HCT116 (cell line): ENCODE measurements around the gene PPP2R5D. TPM values are rescaled to one million over a fixed set of nuclear protein-coding genes. Genes with fewer than 3 reads are reported as not detected.

Source experiments
- ATAC-seq: fragments of 200-7000 bp; cut with Tn5 transposase; 2 replicates; pipeline ENCODE4 v1.9.1; 2020; ENCODE audit warnings: mild to moderate bottlenecking, moderate library complexity
- BruUV-seq: library from RNA; stranded (reverse); fragments of 400-500 nt; replicated peaks from 2 replicates; lab custom pipeline; 2021; lab: Mats Ljungman, UMichigan
- CTCF ChIA-PET: fragments of 300-600 bp; sonication (Branson Sonifier 250); formaldehyde crosslinking; loops from one replicate; lab custom pipeline; 2021; ENCODE audit warnings: antibody characterized with exemption; lab: Charles Lee
- POLR2A ChIA-PET: fragments of 300-600, 350-600 bp; sonication (Branson Sonifier 250); formaldehyde crosslinking; loops from one replicate; lab custom pipeline; 2021; ENCODE audit warnings: antibody characterized with exemption; lab: Charles Lee
- RAD21 ChIA-PET, 2 experiments: fragments of 300-600 bp; sonication (Branson Sonifier 250); formaldehyde crosslinking; loops; one replicate each; lab custom pipeline; 2023; ENCODE audit warnings: low total read pairs in 2 of 2; ENCODE audit not compliant: uncharacterized antibody in 2 of 2, unreplicated experiment in 2 of 2, low non-redundant PET in 1 of 2; lab: Charles Lee
- DNase-seq: peaks from one replicate; pipeline ENCODE4 v3.0.0-alpha.2; 2010; ENCODE audit warnings: low read depth, low spot score
- H2AFZ ChIP-seq: fragments of 200-600 bp; shearing (Covaris generic), sonication (generic); 2 replicates; pipeline ENCODE4 v1.6.1; 2017; ENCODE audit warnings: low read depth, mixed run types, mixed read lengths, antibody characterized with exemption, low read length; ENCODE audit not compliant: poor library complexity, severe bottlenecking
- H3K27ac ChIP-seq: 2 replicates; pipeline ENCODE4 v1.5.1; 2012; ENCODE audit warnings: low read depth, low read length
- H3K27me3 ChIP-seq: fragments of 200-600 bp; sonication (generic); 2 replicates; pipeline ENCODE4 v1.6.1; 2016; ENCODE audit warnings: mixed run types, low read length, mixed read lengths; ENCODE audit not compliant: insufficient read depth
- H3K36me3 ChIP-seq, 2 experiments: fragments of 200-500 bp in 1 of 2; fragments of 200-600 bp in 1 of 2; sonication (Bioruptor generic) in 1 of 2; sonication (generic) in 1 of 2; 2 replicates each; pipeline versions ENCODE4 v1.5.1 to v1.6.1; 2014 to 2016; ENCODE audit warnings: low read length in 2 of 2, inconsistent platforms in 1 of 2, mixed read lengths in 1 of 2, mixed run types in 1 of 2; ENCODE audit not compliant: insufficient read depth in 2 of 2, control insufficient read depth in 1 of 2
- H3K4me1 ChIP-seq, 2 experiments: fragments of 200-600 bp in 1 of 2; sonication (generic) in 1 of 2; 2 replicates each; pipeline versions ENCODE4 v1.5.1 to v1.6.1; 2012 to 2017; ENCODE audit warnings: low read length in 2 of 2, inconsistent platforms in 1 of 2, mild to moderate bottlenecking in 1 of 2, mixed read lengths in 1 of 2, mixed run types in 1 of 2, moderate library complexity in 1 of 2; ENCODE audit not compliant: insufficient read depth in 2 of 2, control insufficient read depth in 1 of 2
- H3K4me2 ChIP-seq: fragments of 200-600 bp; sonication (generic); 2 replicates; pipeline ENCODE4 v1.6.1; 2017; ENCODE audit warnings: mixed run types, low read length, mixed read lengths
- H3K4me3 ChIP-seq, 2 experiments: fragments of 200-600 bp in 1 of 2; sonication (generic) in 1 of 2; replicated peaks in 1 of 2; 2 replicates each; pipeline ENCODE4 v1.5.1; 2011 to 2016; ENCODE audit warnings: low read length in 2 of 2, control low read depth in 1 of 2, low read depth in 1 of 2, mild to moderate bottlenecking in 1 of 2, mixed read lengths in 1 of 2, mixed run types in 1 of 2
- H3K79me2 ChIP-seq: fragments of 200-600 bp; sonication (generic); 2 replicates; pipeline ENCODE4 v1.6.1; 2017; ENCODE audit warnings: mild to moderate bottlenecking, mixed run types, low read length, moderate library complexity, mixed read lengths; ENCODE audit not compliant: insufficient read depth
- H3K9ac ChIP-seq: fragments of 200-600 bp; sonication (generic); 2 replicates; pipeline ENCODE4 v1.6.1; 2016; ENCODE audit warnings: low read length, mixed read lengths
- H3K9me2 ChIP-seq: fragments of 200-600 bp; sonication (generic), shearing (Covaris generic); 2 replicates; pipeline ENCODE4 v1.6.1; 2017; ENCODE audit warnings: mixed run types, mild to moderate bottlenecking, moderate library complexity; ENCODE audit not compliant: insufficient read depth
- H3K9me3 ChIP-seq, 2 experiments: fragments of 200-500 bp in 1 of 2; fragments of 200-600 bp in 1 of 2; sonication (Bioruptor generic) in 1 of 2; sonication (generic) in 1 of 2; 2 replicates each; pipeline ENCODE4 v1.6.1; 2014 to 2017; ENCODE audit warnings: low read length in 2 of 2, mixed read lengths in 2 of 2, inconsistent platforms in 1 of 2, low read depth in 1 of 2, mild to moderate bottlenecking in 1 of 2, mixed run types in 1 of 2, moderate library complexity in 1 of 2; ENCODE audit not compliant: control insufficient read depth in 1 of 2, insufficient read depth in 1 of 2
- H4K20me1 ChIP-seq: fragments of 200-600 bp; sonication (generic), shearing (Covaris generic); 2 replicates; pipeline ENCODE4 v1.6.1; 2017; ENCODE audit warnings: mixed run types, mild to moderate bottlenecking, moderate library complexity; ENCODE audit not compliant: insufficient read depth
- CEBPB ChIP-seq: IDR thresholded peaks from 2 replicates; pipeline ENCODE4 v1.6.1; 2012; ENCODE audit warnings: low read depth
- EGR1 ChIP-seq: IDR thresholded peaks from 2 replicates; pipeline ENCODE4 v1.6.1; 2012; ENCODE audit warnings: low read depth
- EZH2 ChIP-seq: fragments of 200-600 bp; sonication (generic); IDR thresholded peaks from 2 replicates; pipeline ENCODE4 v1.6.1; 2017; ENCODE audit warnings: antibody characterized with exemption, mixed run types
- EZH2phosphoT487 ChIP-seq: fragments of 200-600 bp; IDR thresholded peaks from 2 replicates; pipeline ENCODE4 v1.6.1; 2018; ENCODE audit warnings: antibody characterized with exemption, borderline replicate concordance
- JUND ChIP-seq: IDR thresholded peaks from 2 replicates; pipeline ENCODE4 v1.6.1; 2012
- POLR2AphosphoS5 ChIP-seq: IDR thresholded peaks from 2 replicates; pipeline ENCODE4 v1.6.1; 2011; ENCODE audit warnings: mild to moderate bottlenecking, low read depth, low read length, moderate library complexity
- RAD21 ChIP-seq: IDR thresholded peaks from 2 replicates; pipeline ENCODE4 v1.6.1; 2012; ENCODE audit warnings: low read depth, mild to moderate bottlenecking
- SIN3A ChIP-seq: IDR thresholded peaks from 2 replicates; pipeline ENCODE4 v1.6.1; 2012; ENCODE audit warnings: low read depth
- SP1 ChIP-seq: IDR thresholded peaks from 2 replicates; pipeline ENCODE4 v1.6.1; 2012; ENCODE audit warnings: low read depth
- SRF ChIP-seq: IDR thresholded peaks from 2 replicates; pipeline ENCODE4 v1.6.1; 2012; ENCODE audit warnings: low read depth
- TCF7L2 ChIP-seq: IDR thresholded peaks from 2 replicates; pipeline ENCODE4 v1.7.0; 2011; ENCODE audit warnings: borderline replicate concordance, inconsistent platforms; ENCODE audit not compliant: insufficient read depth, insufficient read length; ENCODE audit errors: extremely low read depth
- ZFX ChIP-seq: fragments of 450-650 bp; IDR thresholded peaks from 2 replicates; pipeline ENCODE4 v1.6.1; 2017
- ZNF274 ChIP-seq: fragments of 200-500 bp; sonication (Bioruptor generic); IDR thresholded peaks from 2 replicates; pipeline ENCODE4 v1.6.1; 2014; ENCODE audit warnings: mild to moderate bottlenecking, low read depth, low read length, inconsistent platforms
- intact Hi-C: fragments of 100-400 bp; cut with micrococcal nuclease; formaldehyde crosslinking; loops from 2 replicates; pipeline ENCODE4 v1.10.0; 2022
- total RNA-seq: library from RNA; stranded (reverse); gene quantifications from one replicate; pipeline ENCODE4 v1.2.1, GENCODE V29; 2021; ENCODE audit not compliant: unreplicated experiment
- TF ChIP-seq, protein P1 (sequence below), 3 experiments: fragments of 200-600 bp in 1 of 3; sonication (generic) in 1 of 3; IDR thresholded peaks in 2 of 3; conservative IDR thresholded peaks in 1 of 3; 2 replicates each; pipeline ENCODE4 v1.5.1; 2012 to 2017; ENCODE audit warnings: low read depth in 2 of 3, low read length in 2 of 3, antibody characterized with exemption in 1 of 3, borderline replicate concordance in 1 of 3, control low read depth in 1 of 3, mild to moderate bottlenecking in 1 of 3, mixed read lengths in 1 of 3, mixed run types in 1 of 3, moderate library complexity in 1 of 3; ENCODE audit not compliant: insufficient read depth in 1 of 3

PPP2R5D gene
- total RNA-seq, 1 experiment from 2014 or later = 49.6 TPM

DNA sequence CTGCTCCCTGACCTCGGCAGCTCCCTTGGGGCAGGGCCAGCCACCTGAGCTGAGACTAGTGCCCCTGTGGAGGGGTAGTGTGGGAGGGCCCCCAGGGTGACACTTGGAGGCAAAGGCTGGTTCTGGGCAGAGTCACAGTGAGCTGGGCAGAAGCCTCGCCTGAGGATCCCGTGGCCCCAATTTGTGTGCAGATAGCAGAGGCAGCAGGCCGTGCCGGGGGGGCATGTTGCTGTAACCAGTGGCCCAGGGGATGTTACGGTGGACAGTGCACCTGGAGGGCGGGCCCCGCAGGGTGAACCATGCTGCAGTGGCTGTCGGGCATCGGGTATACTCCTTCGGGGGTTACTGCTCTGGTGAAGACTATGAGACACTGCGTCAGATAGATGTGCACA, 32.6 kb downstream of the PPP2R5D start:
- Histone ChIP-seq H2AFZ (no peak overlapping the region), H3K4me3 (no peak overlapping the region), H3K9me3 (no peaks in the 10 kb centered on the region), H4K20me1 (no peaks in the 10 kb centered on the region), H3K27me3 (no peaks in the 10 kb centered on the region), H3K9ac (no peak overlapping the region), H3K27ac (no peak overlapping the region), H3K9me2 (no peaks in the 10 kb centered on the region), H3K36me3 (peaks cover 10 to 12% of the 10 kb centered on the region in 2 experiments), H3K79me2 (peaks cover 51% of the 10 kb centered on the region), H3K4me2 (no peak overlapping the region), H3K4me1 (peaks cover 10 to 31% of the 10 kb centered on the region in 2 experiments; a peak in 3 of 4 replicates)
- intact Hi-C loops = no loop called here
- TF ChIP-seq ZNF274 (no peak), POLR2AphosphoS5 (no peak), SRF (no peak), JUND (no peak), TCF7L2 (no peak), EGR1 (no peak), RAD21 (no peak), SIN3A (no peak), EZH2 (no peak), SP1 (no peak), CEBPB (no peak), EZH2phosphoT487 (no peak), ZFX (no peak)
- TF ChIP-seq, protein P1, sequence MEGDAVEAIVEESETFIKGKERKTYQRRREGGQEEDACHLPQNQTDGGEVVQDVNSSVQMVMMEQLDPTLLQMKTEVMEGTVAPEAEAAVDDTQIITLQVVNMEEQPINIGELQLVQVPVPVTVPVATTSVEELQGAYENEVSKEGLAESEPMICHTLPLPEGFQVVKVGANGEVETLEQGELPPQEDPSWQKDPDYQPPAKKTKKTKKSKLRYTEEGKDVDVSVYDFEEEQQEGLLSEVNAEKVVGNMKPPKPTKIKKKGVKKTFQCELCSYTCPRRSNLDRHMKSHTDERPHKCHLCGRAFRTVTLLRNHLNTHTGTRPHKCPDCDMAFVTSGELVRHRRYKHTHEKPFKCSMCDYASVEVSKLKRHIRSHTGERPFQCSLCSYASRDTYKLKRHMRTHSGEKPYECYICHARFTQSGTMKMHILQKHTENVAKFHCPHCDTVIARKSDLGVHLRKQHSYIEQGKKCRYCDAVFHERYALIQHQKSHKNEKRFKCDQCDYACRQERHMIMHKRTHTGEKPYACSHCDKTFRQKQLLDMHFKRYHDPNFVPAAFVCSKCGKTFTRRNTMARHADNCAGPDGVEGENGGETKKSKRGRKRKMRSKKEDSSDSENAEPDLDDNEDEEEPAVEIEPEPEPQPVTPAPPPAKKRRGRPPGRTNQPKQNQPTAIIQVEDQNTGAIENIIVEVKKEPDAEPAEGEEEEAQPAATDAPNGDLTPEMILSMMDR (IDR thresholded peaks at IDR 0.05 in 2 of 3, conservative IDR thresholded peaks at IDR 0.05 in 1 of 3; ENCODE audit: borderline replicate concordance in 1 of 3, insufficient read depth in 1 of 3, low read depth in 2 of 3, low read length in 2 of 3) = no peak
- POLR2A ChIA-PET = interaction anchor here (0.7 to 1.2 kb wide), 2 partner anchors 33 to 133 kb away, joined by 3 read pairs; partner anchors contain the start of gene PPP2R5D
- no TSS peak for BruUV-seq
- RAD21 ChIA-PET = no interaction called here
- DNase-seq (no peak), ATAC-seq (no peak)
- CTCF ChIA-PET = no interaction called here
